SK-N-SH (cell line): ENCODE data around the gene CCNT1. TPM values are rescaled to one million over a fixed set of nuclear protein-coding genes. Genes with fewer than 3 reads are reported as not detected.
A peak's percentile ranks its signal among the peaks of the same experiment; 100 is the strongest.

Experiments
- CTCF ChIA-PET: fragments of 300-600, 350-600 bp; formaldehyde crosslinking; extraction: SDS; loops from one replicate; lab custom pipeline; 2021; lab: Yijun Ruan, JAX
- POLR2A ChIA-PET: fragments of 350-600 bp; sonication (Branson Sonifier 250); formaldehyde crosslinking; extraction: SDS; loops from one replicate; lab custom pipeline; 2020; ENCODE audit warnings: antibody characterized with exemption, inconsistent platforms; lab: Yijun Ruan, JAX
- DNase-seq: peaks from one replicate; pipeline ENCODE4 v3.0.0; 2012
- H2AFZ ChIP-seq: fragments of 200-600 bp; sonication (generic); 2 replicates; pipeline ENCODE4 v1.8.1; 2016; ENCODE audit warnings: antibody characterized with exemption, mild to moderate bottlenecking, low read depth
- H3F3A ChIP-seq: fragments of 200-600 bp; sonication (generic); replicated peaks from 2 replicates; pipeline ENCODE3; 2016; ENCODE audit warnings: antibody characterized with exemption, mild to moderate bottlenecking; ENCODE audit not compliant: insufficient read depth
- H3K27ac ChIP-seq, 2 experiments: fragments of 200-500 bp in 1 of 2; fragments of 200-600 bp in 1 of 2; sonication (Bioruptor generic) in 1 of 2; sonication (generic), shearing (Covaris generic) in 1 of 2; 2 replicates each; pipeline versions ENCODE4 v1.5.1 to v1.6.1; 2014 to 2016; ENCODE audit warnings: low read depth in 2 of 2, inconsistent platforms in 1 of 2, low read length in 1 of 2, mild to moderate bottlenecking in 1 of 2, mixed read lengths in 1 of 2
- H3K27me3 ChIP-seq: fragments of 200-600 bp; sonication (generic), shearing (Covaris generic); 2 replicates; pipeline ENCODE4 v1.6.1; 2016; ENCODE audit warnings: mixed run types; ENCODE audit not compliant: insufficient read depth
- H3K36me3 ChIP-seq, 2 experiments: fragments of 200-500 bp in 1 of 2; fragments of 200-600 bp in 1 of 2; sonication (Bioruptor generic) in 1 of 2; sonication (generic) in 1 of 2; replicated peaks in 1 of 2; 2 replicates each; pipeline versions ENCODE3 to v1.5.1; 2014 to 2016; ENCODE audit warnings: low read length in 1 of 2, mild to moderate bottlenecking in 1 of 2; ENCODE audit not compliant: insufficient read depth in 2 of 2, control insufficient read depth in 1 of 2
- H3K4me1 ChIP-seq, 2 experiments: fragments of 200-500 bp in 1 of 2; fragments of 200-600 bp in 1 of 2; sonication (Bioruptor generic) in 1 of 2; sonication (generic), shearing (Covaris generic) in 1 of 2; 2 replicates each; pipeline versions ENCODE4 v1.5.1 to v1.6.1; 2014 to 2016; ENCODE audit warnings: low read depth in 1 of 2, low read length in 1 of 2, mixed run types in 1 of 2; ENCODE audit not compliant: insufficient read depth in 2 of 2, control insufficient read depth in 1 of 2
- H3K4me2 ChIP-seq: fragments of 200-600 bp; sonication (generic), shearing (Covaris generic); 2 replicates; pipeline ENCODE4 v1.6.1; 2017; ENCODE audit warnings: mixed run types
- H3K4me3 ChIP-seq, 2 experiments: fragments of 200-500 bp in 1 of 2; fragments of 200-600 bp in 1 of 2; sonication (Bioruptor generic) in 1 of 2; sonication (generic), shearing (Covaris generic) in 1 of 2; 2 replicates each; pipeline versions ENCODE4 v1.5.1 to v1.8.1; 2014 to 2016; ENCODE audit warnings: low read depth in 2 of 2, inconsistent platforms in 1 of 2, low read length in 1 of 2, mild to moderate bottlenecking in 1 of 2, mixed read lengths in 1 of 2, moderate library complexity in 1 of 2
- H3K79me2 ChIP-seq: fragments of 200-600 bp; sonication (generic); 2 replicates; pipeline ENCODE4 v1.8.1; 2017; ENCODE audit warnings: mild to moderate bottlenecking; ENCODE audit not compliant: insufficient read depth
- H3K9ac ChIP-seq: fragments of 200-600 bp; sonication (generic); 2 replicates; pipeline ENCODE4 v1.6.1; 2017; ENCODE audit warnings: mixed run types
- H3K9me2 ChIP-seq: fragments of 200-600 bp; sonication (generic); 2 replicates; pipeline ENCODE4 v1.6.1; 2017; ENCODE audit warnings: mixed run types
- H3K9me3 ChIP-seq: fragments of 200-600 bp; sonication (generic); 2 replicates; pipeline ENCODE4 v1.6.1; 2017; ENCODE audit warnings: mixed run types, mild to moderate bottlenecking, moderate library complexity
- H4K20me1 ChIP-seq: fragments of 200-600 bp; sonication (generic); 2 replicates; pipeline ENCODE4 v1.6.1; 2017; ENCODE audit warnings: mild to moderate bottlenecking, mixed run types; ENCODE audit not compliant: insufficient read depth
- JUND ChIP-seq: IDR thresholded peaks from 2 replicates; pipeline ENCODE4 v1.4.0; 2012
- RCOR1 ChIP-seq: fragments of 150-350 bp; IDR thresholded peaks from 2 replicates; pipeline ENCODE4 v1.6.1; 2017; ENCODE audit warnings: antibody characterized with exemption, low read length
- SIN3A ChIP-seq: IDR thresholded peaks from 2 replicates; pipeline ENCODE4 v1.6.1; 2012; ENCODE audit warnings: low read depth, mild to moderate bottlenecking, low read length, moderate library complexity, borderline replicate concordance
- YY1 ChIP-seq: IDR thresholded peaks from 2 replicates; pipeline ENCODE4 v1.4.0; 2012; ENCODE audit warnings: low read depth, mild to moderate bottlenecking
- WGBS: methylation state at CpG from one replicate; pipeline ENCODE4 v1.1.6; 2017; ENCODE audit warnings: low lambda C conversion rate; 5-methylcytosine and 5-hydroxymethylcytosine counted together
- polyA plus RNA-seq, 3 experiments: library from polyadenylated mRNA; depleted of rRNA; stranded (reverse); fragments of >200 nt; gene quantifications; 2 replicates each; pipeline ENCODE4 v1.2.3, GENCODE V29; 2012
- TF ChIP-seq, protein P1 (sequence below): IDR thresholded peaks from 2 replicates; pipeline ENCODE4 v1.4.0; 2012; ENCODE audit warnings: low read depth, borderline replicate concordance
- TF ChIP-seq, protein P2 (sequence below): fragments of 200-600 bp; sonication (generic); IDR thresholded peaks from 2 replicates; pipeline ENCODE4 v1.6.1; 2017; ENCODE audit warnings: antibody characterized with exemption, mild to moderate bottlenecking, moderate library complexity
- TF ChIP-seq, protein P3 (sequence below): IDR thresholded peaks from 2 replicates; pipeline ENCODE4; 2012

CCNT1 gene
- polyA plus RNA-seq, 1 of the 3 experiments (the other 2 are of a cell fraction): 7.2 TPM

DNA sequence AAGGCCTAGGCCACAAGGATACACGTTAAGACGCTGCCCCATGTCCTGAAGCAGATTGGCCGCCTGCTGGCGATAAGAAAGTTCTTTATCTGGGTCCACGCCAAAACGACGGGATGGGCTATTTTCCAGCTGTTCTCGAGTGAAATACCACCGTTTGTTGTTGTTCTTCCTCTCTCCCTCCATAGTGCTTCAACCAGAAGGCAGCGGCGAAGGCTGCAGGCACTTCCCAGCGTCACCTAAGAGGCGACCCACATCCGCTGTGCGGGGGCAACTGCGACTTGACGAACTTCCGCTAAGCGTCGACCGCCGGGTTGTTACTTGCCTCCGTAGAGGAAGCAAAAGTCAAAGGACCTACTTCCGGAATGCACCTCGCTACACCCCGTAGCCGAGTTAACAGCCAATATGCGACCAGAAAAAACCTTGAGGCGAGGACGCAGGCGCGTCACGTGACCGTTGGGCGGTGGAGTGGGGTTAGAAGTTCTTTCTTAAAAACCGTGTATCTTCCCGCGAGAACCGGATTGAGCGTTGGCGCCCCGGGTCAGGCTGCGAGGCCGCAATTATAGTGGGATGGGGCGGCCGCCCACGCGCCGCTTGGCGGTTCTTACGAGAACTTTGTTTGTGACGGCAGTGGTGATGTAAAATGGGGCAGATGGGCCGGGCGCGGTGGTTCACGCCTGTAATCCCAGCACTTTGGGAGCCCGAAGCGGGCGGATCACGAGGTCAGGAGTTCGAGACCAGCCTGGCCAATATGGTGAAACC lies at the start of gene CCNT1 (continued):
- TF ChIP-seq, protein P1, sequence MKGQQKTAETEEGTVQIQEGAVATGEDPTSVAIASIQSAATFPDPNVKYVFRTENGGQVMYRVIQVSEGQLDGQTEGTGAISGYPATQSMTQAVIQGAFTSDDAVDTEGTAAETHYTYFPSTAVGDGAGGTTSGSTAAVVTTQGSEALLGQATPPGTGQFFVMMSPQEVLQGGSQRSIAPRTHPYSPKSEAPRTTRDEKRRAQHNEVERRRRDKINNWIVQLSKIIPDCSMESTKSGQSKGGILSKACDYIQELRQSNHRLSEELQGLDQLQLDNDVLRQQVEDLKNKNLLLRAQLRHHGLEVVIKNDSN: peak; percentile 99

DNA sequence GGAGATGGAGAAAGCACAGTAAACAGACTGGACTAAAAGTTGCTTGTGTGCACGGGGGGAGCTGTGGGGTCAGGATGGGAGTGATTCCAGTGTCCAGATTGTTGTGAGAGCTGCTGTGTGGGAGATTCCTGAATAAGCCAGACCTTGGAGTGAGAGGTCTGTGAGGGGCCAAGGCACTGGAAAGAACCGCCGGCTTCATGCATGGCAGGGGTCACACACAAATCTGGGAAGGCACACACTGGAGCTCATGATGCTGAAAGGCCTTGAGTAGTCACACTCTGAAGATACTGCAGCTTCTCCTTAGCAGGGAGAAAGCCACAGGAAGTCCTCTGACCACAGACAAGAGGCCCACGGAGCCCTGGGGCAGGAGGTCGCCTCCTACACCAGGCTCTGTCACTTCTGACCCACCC lies 49.3 kb upstream of the CCNT1 start:
- ChIA-PET CTCF (interaction anchor here (1.0 to 8.4 kb wide), 3 partner anchors 12 to 50 kb away, joined by 3 to 53 read pairs (median 8); no protein-coding TSS in a partner anchor), POLR2A (no interaction called here)
- Histone ChIP-seq H4K20me1 (no peaks in the 10 kb centered on the region), H3K27ac (no peak overlapping the region), H3K79me2 (no peaks in the 10 kb centered on the region), H3K27me3 (no peaks in the 10 kb centered on the region), H3K4me1 (no peaks in the 10 kb centered on the region), H2AFZ (no peak overlapping the region), H3F3A (no peaks in the 10 kb centered on the region), H3K4me2 (no peak overlapping the region), H3K4me3 (no peak overlapping the region), H3K9me3 (no peaks in the 10 kb centered on the region), H3K9me2 (no peaks in the 10 kb centered on the region), H3K36me3 (peaks cover 5 to 35% of the 10 kb centered on the region in 2 experiments), H3K9ac (no peak overlapping the region)
- WGBS: 92% methylated on average over 4 of the region's 5 CpGs
- no peak for TF ChIP-seq SIN3A
- no peak for DNase-seq

DNA sequence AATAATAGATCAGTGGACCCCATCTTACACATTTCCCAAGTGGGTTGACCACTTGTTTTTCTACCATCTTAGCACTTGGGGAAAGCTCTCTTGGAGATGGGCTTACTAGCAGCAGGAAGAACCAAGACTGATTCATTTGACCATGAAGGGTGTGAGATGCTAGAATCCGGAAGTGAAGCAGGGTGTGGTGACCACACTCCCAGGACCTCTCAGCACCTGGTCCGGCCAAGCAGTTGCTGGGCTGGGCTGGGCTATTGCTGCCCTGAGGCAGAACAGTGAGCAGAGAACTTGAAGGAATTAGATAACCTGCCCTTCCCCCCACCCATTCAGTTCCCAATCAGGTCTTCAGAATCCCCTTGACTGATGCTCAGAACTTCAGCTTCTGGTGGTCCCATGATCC lies 48.0 kb upstream of the CCNT1 start:
- no peak overlapping the region for H3K27ac ChIP-seq
- 100% methylated on average over 2 of the region's 2 CpGs for whole genome bisulfite sequencing

More for the DNA sequence above, 48.0 kb upstream of the CCNT1 start:
- CTCF ChIA-PET: interaction anchor here (1.9 to 8.4 kb wide), 3 partner anchors 11 to 32 kb away, joined by 6 to 53 read pairs (median 8); no protein-coding TSS in a partner anchor
- Histone ChIP-seq H3K36me3 (peaks cover 0 to 28% of the 10 kb centered on the region in 2 experiments), H3K27me3 (no peaks in the 10 kb centered on the region), H2AFZ (no peak overlapping the region), H3K9me3 (no peaks in the 10 kb centered on the region), H3K9ac (no peak overlapping the region), H3K4me2 (no peak overlapping the region), H3K9me2 (no peaks in the 10 kb centered on the region), H3K79me2 (no peaks in the 10 kb centered on the region), H3F3A (no peaks in the 10 kb centered on the region), H3K4me3 (no peak overlapping the region), H4K20me1 (no peaks in the 10 kb centered on the region), H3K4me1 (no peaks in the 10 kb centered on the region)
- DNase-seq: no peak
- TF ChIP-seq RCOR1 (no peak), JUND (no peak), YY1 (no peak)
- TF ChIP-seq, protein P2, sequence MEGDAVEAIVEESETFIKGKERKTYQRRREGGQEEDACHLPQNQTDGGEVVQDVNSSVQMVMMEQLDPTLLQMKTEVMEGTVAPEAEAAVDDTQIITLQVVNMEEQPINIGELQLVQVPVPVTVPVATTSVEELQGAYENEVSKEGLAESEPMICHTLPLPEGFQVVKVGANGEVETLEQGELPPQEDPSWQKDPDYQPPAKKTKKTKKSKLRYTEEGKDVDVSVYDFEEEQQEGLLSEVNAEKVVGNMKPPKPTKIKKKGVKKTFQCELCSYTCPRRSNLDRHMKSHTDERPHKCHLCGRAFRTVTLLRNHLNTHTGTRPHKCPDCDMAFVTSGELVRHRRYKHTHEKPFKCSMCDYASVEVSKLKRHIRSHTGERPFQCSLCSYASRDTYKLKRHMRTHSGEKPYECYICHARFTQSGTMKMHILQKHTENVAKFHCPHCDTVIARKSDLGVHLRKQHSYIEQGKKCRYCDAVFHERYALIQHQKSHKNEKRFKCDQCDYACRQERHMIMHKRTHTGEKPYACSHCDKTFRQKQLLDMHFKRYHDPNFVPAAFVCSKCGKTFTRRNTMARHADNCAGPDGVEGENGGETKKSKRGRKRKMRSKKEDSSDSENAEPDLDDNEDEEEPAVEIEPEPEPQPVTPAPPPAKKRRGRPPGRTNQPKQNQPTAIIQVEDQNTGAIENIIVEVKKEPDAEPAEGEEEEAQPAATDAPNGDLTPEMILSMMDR: no peak
- TF ChIP-seq, protein P3, sequence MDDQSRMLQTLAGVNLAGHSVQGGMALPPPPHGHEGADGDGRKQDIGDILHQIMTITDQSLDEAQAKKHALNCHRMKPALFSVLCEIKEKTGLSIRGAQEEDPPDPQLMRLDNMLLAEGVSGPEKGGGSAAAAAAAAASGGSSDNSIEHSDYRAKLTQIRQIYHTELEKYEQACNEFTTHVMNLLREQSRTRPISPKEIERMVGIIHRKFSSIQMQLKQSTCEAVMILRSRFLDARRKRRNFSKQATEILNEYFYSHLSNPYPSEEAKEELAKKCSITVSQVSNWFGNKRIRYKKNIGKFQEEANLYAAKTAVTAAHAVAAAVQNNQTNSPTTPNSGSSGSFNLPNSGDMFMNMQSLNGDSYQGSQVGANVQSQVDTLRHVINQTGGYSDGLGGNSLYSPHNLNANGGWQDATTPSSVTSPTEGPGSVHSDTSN: no peak
- POLR2A ChIA-PET: no interaction called here
